ENCODE measurements around the gene GABRA5.
"Not testable (repeated sequence)": the region's sequence is repeated elsewhere in the genome, so short reads cannot be mapped to it uniquely, and the experiment has no call there.

GABRA5 gene

GRCh38 chr15:26875476-26875850, 8.6 kb downstream of the GABRA5 start:
- no peak for FAIRE-seq

GRCh38 chr15:26877831-26878230, 11.0 kb downstream of the GABRA5 start:
- no peak for DNase-seq (ENCODE audit: insufficient read length, low spot score)
- no peak for FAIRE-seq

More at GRCh38 chr15:26875476-26875850, 8.6 kb downstream of the GABRA5 start:
- DNase-seq (ENCODE audit: insufficient read length, low spot score): no peak

- DNase-seq (ENCODE audit: insufficient read length, low spot score): no peak
- FAIRE-seq: no peak
Measured at GRCh38 chr15:26879706-26880105, 12.8 kb downstream of the GABRA5 start.

GRCh38 chr15:26882112-26882511, 15.2 kb downstream of the GABRA5 start:
- no peak for DNase-seq (ENCODE audit: insufficient read length, low spot score)
- no peak for FAIRE-seq

GRCh38 chr15:26882616-26883365, 15.9 kb downstream of the GABRA5 start:
- FAIRE-seq (no peak), DNase-seq (ENCODE audit: insufficient read length, low spot score) (no peak)

- DNase-seq (ENCODE audit: insufficient read length, low spot score) (no peak), FAIRE-seq (no peak)
Measured at GRCh38 chr15:26883466-26883865, 16.6 kb downstream of the GABRA5 start.

- FAIRE-seq: no peak
- no peak for DNase-seq (ENCODE audit: insufficient read length, low spot score)
Measured at GRCh38 chr15:26886566-26886965, 19.7 kb downstream of the GABRA5 start.

GRCh38 chr15:26887926-26888666, 21.2 kb downstream of the GABRA5 start:
- no peak for FAIRE-seq
- DNase-seq (ENCODE audit: insufficient read length, low spot score): no peak

GRCh38 chr15:26888761-26889160, 21.9 kb downstream of the GABRA5 start:
- DNase-seq (ENCODE audit: insufficient read length, low spot score) (no peak), FAIRE-seq (no peak)

GRCh38 chr15:26889298-26889898, 22.5 kb downstream of the GABRA5 start:
- peak; percentile 11 for DNase-seq (ENCODE audit: insufficient read length, low spot score)
- FAIRE-seq: no peak

GRCh38 chr15:26890451-26890850, 23.6 kb downstream of the GABRA5 start:
- no peak for DNase-seq (ENCODE audit: insufficient read length, low spot score)
- no peak for FAIRE-seq

GRCh38 chr15:26890988-26891387, 24.1 kb downstream of the GABRA5 start:
- DNase-seq (ENCODE audit: insufficient read length, low spot score): no peak
- FAIRE-seq: no peak

- FAIRE-seq (peak; percentile 82), DNase-seq (ENCODE audit: insufficient read length, low spot score) (peak; percentile 32)
Measured at GRCh38 chr15:26891448-26892181, 24.8 kb downstream of the GABRA5 start.

GRCh38 chr15:26892182-26892518, 25.3 kb downstream of the GABRA5 start:
- FAIRE-seq: no peak
- DNase-seq (ENCODE audit: insufficient read length, low spot score): no peak

GRCh38 chr15:26892678-26893077, 25.8 kb downstream of the GABRA5 start:
- DNase-seq (ENCODE audit: insufficient read length, low spot score): no peak
- FAIRE-seq: peak; percentile 49

GRCh38 chr15:26893351-26894065, 26.6 kb downstream of the GABRA5 start:
- no peak for DNase-seq (ENCODE audit: insufficient read length, low spot score)
- FAIRE-seq: no peak

- FAIRE-seq (no peak), DNase-seq (ENCODE audit: insufficient read length, low spot score) (no peak)
Measured at GRCh38 chr15:26894181-26894580, 27.3 kb downstream of the GABRA5 start.

- FAIRE-seq; DNase-seq (ENCODE audit: insufficient read length, low spot score): not testable (repeated sequence)
Measured at GRCh38 chr15:26895346-26895745, 28.5 kb downstream of the GABRA5 start.

- no peak for FAIRE-seq
Measured at GRCh38 chr15:26899658-26900057, 32.8 kb downstream of the GABRA5 start.

GRCh38 chr15:26901041-26901440, 34.2 kb downstream of the GABRA5 start:
- DNase-seq (ENCODE audit: insufficient read length, low spot score): no peak
- FAIRE-seq: no peak

More at GRCh38 chr15:26899658-26900057, 32.8 kb downstream of the GABRA5 start:
- DNase-seq (ENCODE audit: insufficient read length, low spot score): no peak
